Right lobe of liver (tissue), 6 donors: ENCODE data around the gene GATA2. TPM values are rescaled to one million over a fixed set of nuclear protein-coding genes. Genes with fewer than 3 reads are reported as not detected.

ENCODE experiments used
- ATAC-seq, 4 donors: fragments of 200-7000 bp; cut with Tn5 transposase; one replicate each; pipeline ENCODE4 v1.9.1; 2020; ENCODE audit warnings: mild to moderate bottlenecking in 4 of 4, moderate library complexity in 4 of 4
- DNase-seq, 3 donors: peaks; one replicate each; pipeline ENCODE4 v3.0.0-alpha.2; 2020
- H3K27ac ChIP-seq, 3 donors: fragments of 200-600 bp; one replicate each; pipeline ENCODE4 v1.8.0; 2022
- H3K27me3 ChIP-seq, 2 donors: fragments of 200-600 bp; one replicate each; pipeline ENCODE4 v1.8.0; 2022
- H3K36me3 ChIP-seq, 4 donors: fragments of 200-600 bp; sonication (generic) in 1 of 4; one replicate each; pipeline versions ENCODE4 v1.5.1 to v1.8.0; 2017 to 2022; ENCODE audit warnings: control low read depth in 1 of 4
- H3K4me1 ChIP-seq, 4 donors: fragments of 200-600 bp; sonication (generic) in 1 of 4; one replicate each; pipeline versions ENCODE4 v1.5.1 to v1.8.0; 2017 to 2022; ENCODE audit warnings: control low read depth in 1 of 4
- H3K4me3 ChIP-seq, 3 donors: fragments of 200-600 bp; one replicate each; pipeline ENCODE4 v1.8.0; 2022
- H3K9me3 ChIP-seq, 4 donors: fragments of 200-600 bp; sonication (generic) in 1 of 4; one replicate each; pipeline versions ENCODE4 v1.5.1 to v1.8.0; 2017 to 2022; ENCODE audit warnings: control low read depth in 1 of 4
- POLR2A ChIP-seq: fragments of 450-650 bp; IDR thresholded peaks from one replicate; pipeline ENCODE4 v1.6.1; 2017; ENCODE audit warnings: antibody characterized with exemption, mild to moderate bottlenecking
- WGBS: methylation state at CpG from one replicate; pipeline ENCODE4 v1.1.6; 2018; ENCODE audit warnings: low coverage, low lambda C conversion rate; ENCODE audit not compliant: insufficient coverage; ENCODE audit errors: missing lambda C conversion rate; 5-methylcytosine and 5-hydroxymethylcytosine counted together
- intact Hi-C, 2 donors: fragments of 100-400 bp; cut with DNase I; formaldehyde crosslinking; loops; one replicate each; pipeline versions ENCODE4 v1.11.2 to v1.14.1; 2022
- total RNA-seq, 6 experiments: library from RNA; depleted of rRNA in 2 of 6; stranded (reverse); fragments of >200 nt in 2 of 6; fragmentation: NEBNext Ultra II Directional in 3 of 6; extraction: Animal tissue kit (Norgen Biotek cat#: 25700) in 3 of 6; gene quantifications; one replicate each; pipeline versions ENCODE4 v1.1.0 to v1.2.4, GENCODE V29; 2016 to 2023
- TF ChIP-seq, protein P1 (sequence below), 4 donors: fragments of 200-600 bp in 3 of 4; fragments of 450-650 bp in 1 of 4; IDR thresholded peaks; one replicate each; pipeline versions ENCODE4 v1.5.1 to v1.8.0; 2016 to 2022; ENCODE audit warnings: antibody characterized with exemption in 4 of 4, mild to moderate bottlenecking in 2 of 4
- donor health status: DM: no; HTN: yes; CAD: no.
- donor health status: DM: no; HTN: no; CAD: no.
- donor health status: DM: no; HTN: no; CAD: no.
- donor health status: DM: no; HTN: yes; CAD: no.
- donor health status: DM: no; HTN: yes; CAD: no.

Gene GATA2
- total RNA-seq, 6 experiments from 2014 or later, result 0.60 to 1.3 (median 0.76) TPM

DNA sequence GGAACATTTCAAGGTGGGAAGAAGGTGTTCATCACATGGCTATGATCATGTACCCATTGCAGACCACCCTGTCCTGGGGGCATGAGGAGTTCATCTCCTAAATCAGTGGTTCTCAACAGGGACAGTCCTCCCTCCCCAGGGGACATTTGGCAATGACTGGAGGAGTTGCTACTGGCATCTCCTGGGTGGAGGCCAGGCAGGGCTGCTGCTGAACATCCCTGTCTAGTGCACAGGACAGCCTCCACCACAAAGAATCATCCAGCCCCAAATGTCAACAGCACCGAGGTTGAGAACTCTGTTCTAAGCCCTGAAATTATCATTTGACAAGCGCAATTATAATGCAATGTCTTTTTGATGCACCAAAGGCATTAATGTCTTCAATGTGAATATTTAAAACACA lies 21.9 kb downstream of the GATA2 start:
- WGBS, result 73% methylated on average over 2 of the region's 2 CpGs
- ATAC-seq (no peak), DNase-seq (no peak)
- Histone ChIP-seq H3K4me3 (no peak overlapping the region), H3K27me3 (no peaks in the 10 kb centered on the region), H3K36me3 (no peaks in the 10 kb centered on the region), H3K27ac (no peak overlapping the region), H3K4me1 (no peaks in the 10 kb centered on the region), H3K9me3 (no peaks in the 10 kb centered on the region)
- intact Hi-C loops, result no loop called here
- TF ChIP-seq, protein P1, sequence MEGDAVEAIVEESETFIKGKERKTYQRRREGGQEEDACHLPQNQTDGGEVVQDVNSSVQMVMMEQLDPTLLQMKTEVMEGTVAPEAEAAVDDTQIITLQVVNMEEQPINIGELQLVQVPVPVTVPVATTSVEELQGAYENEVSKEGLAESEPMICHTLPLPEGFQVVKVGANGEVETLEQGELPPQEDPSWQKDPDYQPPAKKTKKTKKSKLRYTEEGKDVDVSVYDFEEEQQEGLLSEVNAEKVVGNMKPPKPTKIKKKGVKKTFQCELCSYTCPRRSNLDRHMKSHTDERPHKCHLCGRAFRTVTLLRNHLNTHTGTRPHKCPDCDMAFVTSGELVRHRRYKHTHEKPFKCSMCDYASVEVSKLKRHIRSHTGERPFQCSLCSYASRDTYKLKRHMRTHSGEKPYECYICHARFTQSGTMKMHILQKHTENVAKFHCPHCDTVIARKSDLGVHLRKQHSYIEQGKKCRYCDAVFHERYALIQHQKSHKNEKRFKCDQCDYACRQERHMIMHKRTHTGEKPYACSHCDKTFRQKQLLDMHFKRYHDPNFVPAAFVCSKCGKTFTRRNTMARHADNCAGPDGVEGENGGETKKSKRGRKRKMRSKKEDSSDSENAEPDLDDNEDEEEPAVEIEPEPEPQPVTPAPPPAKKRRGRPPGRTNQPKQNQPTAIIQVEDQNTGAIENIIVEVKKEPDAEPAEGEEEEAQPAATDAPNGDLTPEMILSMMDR (IDR thresholded peaks at IDR 0.05), result no peak
- TF ChIP-seq POLR2A, result no peak

DNA sequence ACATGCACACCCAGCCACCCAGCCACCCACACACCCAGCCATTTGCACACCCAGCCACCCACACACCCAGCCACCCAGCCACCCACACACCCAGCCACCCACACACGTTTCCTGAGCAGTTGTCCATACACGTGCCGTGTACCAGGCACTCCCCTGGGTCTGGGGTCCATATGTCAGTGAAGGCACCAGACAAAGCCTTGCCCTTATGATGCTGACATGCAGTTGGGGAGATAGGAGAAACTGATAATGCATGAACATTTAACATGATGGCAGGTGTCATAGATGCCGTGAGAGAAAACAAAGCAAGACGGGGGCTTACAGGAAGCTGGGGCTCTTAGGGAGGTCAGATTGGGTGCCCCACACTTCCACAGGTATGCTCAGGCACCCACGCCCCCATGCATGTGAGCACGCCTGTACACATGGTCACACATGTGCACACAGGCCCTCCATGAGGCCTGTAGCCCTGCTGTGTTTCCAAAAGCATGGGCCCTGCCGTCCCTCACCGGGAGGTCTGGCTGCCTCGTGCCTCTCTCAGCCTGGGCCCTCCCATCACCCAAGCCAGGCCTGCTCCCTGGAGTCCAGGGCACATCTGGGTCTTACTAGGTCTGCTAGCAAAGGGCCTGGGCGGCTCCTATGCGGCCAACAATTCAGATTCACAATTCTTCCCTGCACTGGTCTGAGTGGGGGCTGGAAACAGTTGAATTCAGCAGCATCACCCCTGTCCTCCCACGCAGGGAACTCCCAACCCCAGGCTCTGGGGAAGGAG lies 22.7 kb downstream of the GATA2 start:
- H3K4me1 ChIP-seq, result no peaks in the 10 kb centered on the region
- ATAC-seq (no peak), DNase-seq (no peak)
- H3K36me3 ChIP-seq, result no peaks in the 10 kb centered on the region
- intact Hi-C loops, result no loop called here
- TF ChIP-seq, protein P1 (IDR thresholded peaks at IDR 0.05), result no peak
- TF ChIP-seq POLR2A, result no peak
- no peaks in the 10 kb centered on the region for H3K27me3 ChIP-seq
- 67% methylated on average over 8 of the region's 13 CpGs for WGBS
- no peak overlapping the region for H3K27ac ChIP-seq
- H3K4me3 ChIP-seq, result no peak overlapping the region
- H3K9me3 ChIP-seq, result no peaks in the 10 kb centered on the region

DNA sequence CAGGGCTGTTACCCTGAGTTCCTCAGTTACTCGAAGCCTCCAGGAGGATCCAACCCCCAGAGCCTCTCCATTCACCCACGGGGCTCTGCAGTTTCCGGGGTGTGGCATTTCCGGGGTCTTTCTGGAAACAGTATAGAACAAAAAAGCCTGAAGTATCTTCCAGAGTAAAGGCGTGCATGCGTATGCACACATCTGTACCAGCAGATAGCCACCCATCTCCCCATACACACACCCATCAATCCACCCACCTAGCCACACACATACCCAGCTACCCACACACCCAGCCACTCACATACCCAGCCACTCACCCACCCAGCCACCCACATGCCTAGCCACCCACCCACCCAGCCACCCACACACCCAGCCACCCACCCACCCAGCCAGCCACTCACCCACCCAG lies 23.4 kb downstream of the GATA2 start:
- TF ChIP-seq POLR2A, result no peak
- TF ChIP-seq, protein P1 (IDR thresholded peaks at IDR 0.05), result no peak
- WGBS, result 74% methylated on average over 4 of the region's 6 CpGs
- Histone ChIP-seq H3K4me1 (no peaks in the 10 kb centered on the region), H3K27me3 (no peaks in the 10 kb centered on the region), H3K9me3 (no peaks in the 10 kb centered on the region), H3K36me3 (no peaks in the 10 kb centered on the region), H3K27ac (no peak overlapping the region), H3K4me3 (no peak overlapping the region)
- ATAC-seq (no peak), DNase-seq (no peak)
- intact Hi-C loops, result no loop called here

DNA sequence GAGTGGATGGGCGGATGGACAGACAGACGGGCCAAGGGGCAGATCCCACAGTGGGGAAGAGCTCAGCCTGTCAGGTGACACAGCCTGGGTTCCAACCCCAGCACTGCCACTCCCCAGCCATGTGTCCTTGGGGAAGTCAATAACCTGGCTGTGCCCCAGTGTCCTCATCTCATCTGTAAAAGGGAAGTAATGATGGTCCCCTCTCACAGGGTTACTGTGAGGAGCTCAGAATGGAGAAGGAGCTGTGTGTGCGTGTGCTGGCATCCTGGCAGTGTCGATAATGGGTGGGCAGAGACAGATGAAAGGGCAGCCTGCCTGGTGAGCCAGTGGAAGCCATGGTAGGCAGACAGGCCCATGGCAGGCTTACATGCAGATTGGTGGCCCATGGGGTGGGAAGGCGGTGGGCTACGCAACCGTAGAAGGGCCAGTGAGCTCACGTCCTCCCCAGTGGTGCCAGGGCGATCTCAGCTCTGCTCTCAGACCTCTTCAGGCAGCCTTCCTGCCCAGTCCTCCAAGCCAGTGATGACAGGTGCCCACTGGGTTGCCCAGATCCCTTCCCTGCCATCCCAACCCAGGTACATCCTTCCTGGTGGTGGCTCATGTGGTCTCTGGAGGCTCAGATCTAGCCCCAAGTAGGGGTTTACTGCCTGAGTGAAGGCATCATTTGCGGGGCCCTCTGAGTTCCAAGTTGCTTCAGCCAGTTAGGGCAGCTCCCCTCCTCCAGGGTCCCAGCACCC lies 24.0 kb downstream of the GATA2 start:
- Histone ChIP-seq H3K27ac (no peak overlapping the region), H3K4me1 (no peaks in the 10 kb centered on the region), H3K27me3 (no peaks in the 10 kb centered on the region), H3K36me3 (no peaks in the 10 kb centered on the region), H3K4me3 (no peak overlapping the region), H3K9me3 (no peaks in the 10 kb centered on the region)
- intact Hi-C loops, result no loop called here
- ATAC-seq, result no peak
- TF ChIP-seq, protein P1 (IDR thresholded peaks at IDR 0.05), result no peak
- no peak for TF ChIP-seq POLR2A
- no peak for DNase-seq
- 94% methylated on average over 2 of the region's 10 CpGs for WGBS
